ENCODE measurements around the gene HHATL.

Gene HHATL

GRCh38 chr3:42702066-42702951 lies at the start of gene HHATL:
HHATL (minus strand) TSS chr3:42702798; CDS start chr3:42700826, 1,972 bp downstream.
- no peak for DNase-seq

- peak; percentile 34 for DNase-seq
Observed at GRCh38 chr3:42751609-42752008, 49.0 kb upstream of the HHATL start.

- DNase-seq = no peak
Observed at GRCh38 chr3:42750834-42751233, 48.2 kb upstream of the HHATL start.

- no peak for DNase-seq
Observed at GRCh38 chr3:42749753-42750231, 47.2 kb upstream of the HHATL start.

- no peak for DNase-seq
Observed at GRCh38 chr3:42749025-42749752, 46.6 kb upstream of the HHATL start.

GRCh38 chr3:42747581-42747980 lies 45.0 kb upstream of the HHATL start:
- no peak for DNase-seq

GRCh38 chr3:42746455-42747450 lies 44.2 kb upstream of the HHATL start:
- no peak for DNase-seq

GRCh38 chr3:42745776-42746454 lies 43.3 kb upstream of the HHATL start:
- no peak for DNase-seq

GRCh38 chr3:42745291-42745745 lies 42.7 kb upstream of the HHATL start:
- no peak for DNase-seq

- no peak for DNase-seq
Observed at GRCh38 chr3:42743204-42743995, 40.8 kb upstream of the HHATL start.

- no peak for DNase-seq
Observed at GRCh38 chr3:42742688-42743087, 40.1 kb upstream of the HHATL start.

GRCh38 chr3:42742259-42742658 lies 39.7 kb upstream of the HHATL start:
- DNase-seq = no peak

GRCh38 chr3:42741796-42742195 lies 39.2 kb upstream of the HHATL start:
- DNase-seq = no peak

GRCh38 chr3:42739401-42740158 lies 37.0 kb upstream of the HHATL start:
- no peak for DNase-seq

GRCh38 chr3:42736531-42736930 lies 33.9 kb upstream of the HHATL start:
- no peak for DNase-seq

GRCh38 chr3:42736081-42736480 lies 33.5 kb upstream of the HHATL start:
- peak; percentile 9 for DNase-seq

- no peak for DNase-seq
Observed at GRCh38 chr3:42735615-42736014, 33.0 kb upstream of the HHATL start.

GRCh38 chr3:42735019-42735418 lies 32.4 kb upstream of the HHATL start:
- no peak for DNase-seq

GRCh38 chr3:42734263-42734860 lies 31.8 kb upstream of the HHATL start:
- DNase-seq = no peak
